Adrenal gland (tissue), 12 donors: ENCODE measurements around the gene CHCHD4. TPM values are rescaled to one million over a fixed set of nuclear protein-coding genes. Genes with fewer than 3 reads are reported as not detected.

ENCODE experiments used
- DNase-seq, 7 donors: peaks; one replicate each; pipeline ENCODE4 v3.0.0-alpha.2; 2019 to 2020
- H3K27ac ChIP-seq, 5 donors: fragments of 200-600 bp; sonication (generic) in 4 of 5; 1 replicate in 3 of 5; 2 replicates in 2 of 5; pipeline versions ENCODE4 v1.5.1 to v1.8.0; 2016 to 2020; ENCODE audit warnings: mild to moderate bottlenecking in 1 of 5
- H3K27me3 ChIP-seq: fragments of 200-600 bp; 2 replicates; pipeline ENCODE4 v1.8.0; 2021
- H3K36me3 ChIP-seq, 2 donors: fragments of 200-600 bp; replicated peaks in 1 of 2; 1 replicate in 1 of 2; 2 replicates in 1 of 2; pipeline versions ENCODE4 v1.5.1 to v1.8.0; 2018 to 2022
- H3K4me1 ChIP-seq, 2 donors: fragments of 200-600 bp; replicated peaks in 1 of 2; 1 replicate in 1 of 2; 2 replicates in 1 of 2; pipeline versions ENCODE4 v1.5.1 to v1.8.0; 2018 to 2021
- H3K4me3 ChIP-seq, 4 donors: fragments of 200-600 bp; sonication (generic) in 3 of 4; one replicate each; pipeline ENCODE4 v1.5.1; 2016 to 2018
- H3K9me3 ChIP-seq, 3 donors: fragments of 200-600 bp; sonication (generic) in 1 of 3; replicated peaks in 1 of 3; 1 replicate in 2 of 3; 2 replicates in 1 of 3; pipeline versions ENCODE4 v1.5.1 to v1.8.0; 2016 to 2021
- CTCF ChIP-seq, 6 experiments: fragments of 450-650 bp in 4 of 6; fragments of 200-600 bp in 2 of 6; sonication (generic) in 1 of 6; IDR thresholded peaks; 1 replicate in 5 of 6; 2 replicates in 1 of 6; pipeline versions ENCODE4 v1.5.1 to v1.8.0; 2016 to 2021; ENCODE audit warnings: antibody characterized with exemption in 6 of 6, mild to moderate bottlenecking in 2 of 6, moderate library complexity in 1 of 6
- POLR2A ChIP-seq, 2 donors: fragments of 450-650 bp; IDR thresholded peaks; one replicate each; pipeline ENCODE4 v1.6.1; 2017; ENCODE audit warnings: antibody characterized with exemption in 2 of 2, mild to moderate bottlenecking in 2 of 2, moderate library complexity in 1 of 2
- WGBS, 4 donors: extraction: QIAGEN DNeasy Blood & Tissue Kit in 2 of 4; methylation state at CpG; one replicate each; pipeline versions ENCODE4 v1.1.5 to v1.1.7; 2013 to 2017; 5-methylcytosine and 5-hydroxymethylcytosine counted together
- intact Hi-C, 2 donors: fragments of 100-400 bp; cut with DNase I; formaldehyde crosslinking; loops; one replicate each; pipeline versions ENCODE4 v1.14.1 to v1.15.0; 2022 to 2023
- polyA plus RNA-seq, 3 donors: library from polyadenylated mRNA; stranded (reverse); fragments of 200-250 nt in 2 of 3; fragments of 350-450 nt in 1 of 3; fragmentation: Illumina TruSeq in 1 of 3; extraction: RNeasy Lipid Tissue Mini Kit (QIAGEN cat#74804) in 1 of 3; gene quantifications; one replicate each; pipeline ENCODE4 v1.2.3, GENCODE V29; 2013 to 2014
- total RNA-seq, 9 donors: library from RNA; depleted of rRNA in 4 of 9; stranded (reverse); fragments of >200 nt in 4 of 9; fragments of 120-200 nt in 1 of 9; fragmentation: NEBNext Ultra II Directional in 1 of 9; extraction: Animal tissue kit (Norgen Biotek cat#: 25700) in 1 of 9; gene quantifications; one replicate each; pipeline versions ENCODE4 v1.1.0 to v1.2.4, GENCODE V29; 2013 to 2023
- donor health status: healthy with polysubstance abuse.
- donor health status: Bipolar disorder and iron deficiency.
- donor health status: DM: yes; HTN: yes; CAD: no.
- donor health status: DM: no; HTN: no; CAD: no.
- donor health status: DM: no; HTN: no; CAD: no.
- donor health status: DM: yes; HTN: yes; CAD: no.

The CHCHD4 gene
- total and polyA plus RNA-seq, 12 donors: 10.1 to 39.0 (median 17.6) TPM

- DNase-seq: no peak
- Histone ChIP-seq H3K4me3 (no peak overlapping the region), H3K9me3 (no peaks in the 10 kb centered on the region), H3K27ac (no peak overlapping the region), H3K27me3 (no peaks in the 10 kb centered on the region), H3K36me3 (peaks cover 6 to 76% of the 10 kb centered on the region in 2 donors), H3K4me1 (peaks cover 3 to 17% of the 10 kb centered on the region in 2 donors)
- TF ChIP-seq CTCF (IDR thresholded peaks at IDR 0.05) (no peak), POLR2A (IDR thresholded peaks at IDR 0.05) (no peak)
- intact Hi-C loops: loop anchor here in 1 of 2 donors (10.0 kb wide), 1 partner anchor 45 kb away; the partner anchor contains the start of genes CHCHD4 and TMEM43
These were observed 45.2 kb upstream of the CHCHD4 start for GRCh38 chr3:14169871-14170270.

GRCh38 chr3:14169435-14169834 lies 44.8 kb upstream of the CHCHD4 start:
- WGBS, 4 donors: 93 to 96% (median 95%) methylated on average over 2 of the region's 2 CpGs
- Histone ChIP-seq H3K27me3 (no peaks in the 10 kb centered on the region), H3K9me3 (no peaks in the 10 kb centered on the region), H3K4me3 (no peak overlapping the region), H3K36me3 (peaks cover 6 to 80% of the 10 kb centered on the region in 2 donors), H3K4me1 (peaks cover 0 to 13% of the 10 kb centered on the region in 2 donors), H3K27ac (no peak overlapping the region)
- intact Hi-C loops: no loop called here
- no peak for DNase-seq
- TF ChIP-seq CTCF (IDR thresholded peaks at IDR 0.05): no peak
- TF ChIP-seq POLR2A (IDR thresholded peaks at IDR 0.05): no peak

- TF ChIP-seq POLR2A (IDR thresholded peaks at IDR 0.05) (no peak), CTCF (IDR thresholded peaks at IDR 0.05) (no peak)
- H3K27me3 ChIP-seq: no peaks in the 10 kb centered on the region
- intact Hi-C loops: no loop called here
- 83 to 91% (median 90%) methylated on average over 9 of the region's 9 CpGs for WGBS, 4 donors
- DNase-seq: no peak
- no peak overlapping the region for H3K4me3 ChIP-seq
- H3K9me3 ChIP-seq: peaks cover 0 to 3% (median 0%) of the 10 kb centered on the region in 3 donors
- H3K36me3 ChIP-seq: peaks cover 6 to 96% of the 10 kb centered on the region in 2 donors
- peaks cover 0 to 7% of the 10 kb centered on the region in 2 donors for H3K4me1 ChIP-seq
- H3K27ac ChIP-seq: no peak overlapping the region
These were observed 42.4 kb upstream of the CHCHD4 start for GRCh38 chr3:14166877-14167603.

GRCh38 chr3:14162178-14162577 lies 37.5 kb upstream of the CHCHD4 start:
- H3K36me3 ChIP-seq: peaks cover 0 to 96% of the 10 kb centered on the region in 2 donors
- H3K4me1 ChIP-seq: peaks cover 0 to 9% of the 10 kb centered on the region in 2 donors
- TF ChIP-seq CTCF (IDR thresholded peaks at IDR 0.05): no peak
- H3K9me3 ChIP-seq: peaks cover 0 to 14% (median 4%) of the 10 kb centered on the region in 3 donors
- WGBS, 4 donors: 91 to 96% (median 95%) methylated on average over 2 of the region's 2 CpGs
- H3K4me3 ChIP-seq: no peak overlapping the region
- H3K27ac ChIP-seq: no peak overlapping the region
- no peak for DNase-seq
- intact Hi-C loops: no loop called here
- H3K27me3 ChIP-seq: no peaks in the 10 kb centered on the region
